HCT116 (cell line): Measurements from ENCODE around the gene PRLR. TPM values are rescaled to one million over a fixed set of nuclear protein-coding genes. Genes with fewer than 3 reads are reported as not detected.

ENCODE experiments used
- ATAC-seq: fragments of 200-7000 bp; cut with Tn5 transposase; 2 replicates; pipeline ENCODE4 v1.9.1; 2020; ENCODE audit warnings: mild to moderate bottlenecking, moderate library complexity
- BruUV-seq: library from RNA; stranded (reverse); fragments of 400-500 nt; replicated peaks from 2 replicates; lab custom pipeline; 2021; lab: Mats Ljungman, UMichigan
- CTCF ChIA-PET: fragments of 300-600 bp; sonication (Branson Sonifier 250); formaldehyde crosslinking; loops from one replicate; lab custom pipeline; 2021; ENCODE audit warnings: antibody characterized with exemption; lab: Charles Lee
- POLR2A ChIA-PET: fragments of 300-600, 350-600 bp; sonication (Branson Sonifier 250); formaldehyde crosslinking; loops from one replicate; lab custom pipeline; 2021; ENCODE audit warnings: antibody characterized with exemption; lab: Charles Lee
- RAD21 ChIA-PET, 2 experiments: fragments of 300-600 bp; sonication (Branson Sonifier 250); formaldehyde crosslinking; loops; one replicate each; lab custom pipeline; 2023; ENCODE audit warnings: low total read pairs in 2 of 2; ENCODE audit not compliant: uncharacterized antibody in 2 of 2, unreplicated experiment in 2 of 2, low non-redundant PET in 1 of 2; lab: Charles Lee
- DNase-seq: peaks from one replicate; pipeline ENCODE4 v3.0.0-alpha.2; 2010; ENCODE audit warnings: low read depth, low spot score
- H2AFZ ChIP-seq: fragments of 200-600 bp; shearing (Covaris generic), sonication (generic); 2 replicates; pipeline ENCODE4 v1.6.1; 2017; ENCODE audit warnings: low read depth, mixed run types, mixed read lengths, antibody characterized with exemption, low read length; ENCODE audit not compliant: poor library complexity, severe bottlenecking
- H3K27ac ChIP-seq: 2 replicates; pipeline ENCODE4 v1.5.1; 2012; ENCODE audit warnings: low read depth, low read length
- H3K27me3 ChIP-seq: fragments of 200-600 bp; sonication (generic); 2 replicates; pipeline ENCODE4 v1.6.1; 2016; ENCODE audit warnings: mixed run types, low read length, mixed read lengths; ENCODE audit not compliant: insufficient read depth
- H3K36me3 ChIP-seq, 2 experiments: fragments of 200-500 bp in 1 of 2; fragments of 200-600 bp in 1 of 2; sonication (Bioruptor generic) in 1 of 2; sonication (generic) in 1 of 2; 2 replicates each; pipeline versions ENCODE4 v1.5.1 to v1.6.1; 2014 to 2016; ENCODE audit warnings: low read length in 2 of 2, inconsistent platforms in 1 of 2, mixed read lengths in 1 of 2, mixed run types in 1 of 2; ENCODE audit not compliant: insufficient read depth in 2 of 2, control insufficient read depth in 1 of 2
- H3K4me1 ChIP-seq, 2 experiments: fragments of 200-600 bp in 1 of 2; sonication (generic) in 1 of 2; 2 replicates each; pipeline versions ENCODE4 v1.5.1 to v1.6.1; 2012 to 2017; ENCODE audit warnings: low read length in 2 of 2, inconsistent platforms in 1 of 2, mild to moderate bottlenecking in 1 of 2, mixed read lengths in 1 of 2, mixed run types in 1 of 2, moderate library complexity in 1 of 2; ENCODE audit not compliant: insufficient read depth in 2 of 2, control insufficient read depth in 1 of 2
- H3K4me2 ChIP-seq: fragments of 200-600 bp; sonication (generic); 2 replicates; pipeline ENCODE4 v1.6.1; 2017; ENCODE audit warnings: mixed run types, low read length, mixed read lengths
- H3K4me3 ChIP-seq, 2 experiments: fragments of 200-600 bp in 1 of 2; sonication (generic) in 1 of 2; replicated peaks in 1 of 2; 2 replicates each; pipeline ENCODE4 v1.5.1; 2011 to 2016; ENCODE audit warnings: low read length in 2 of 2, control low read depth in 1 of 2, low read depth in 1 of 2, mild to moderate bottlenecking in 1 of 2, mixed read lengths in 1 of 2, mixed run types in 1 of 2
- H3K79me2 ChIP-seq: fragments of 200-600 bp; sonication (generic); 2 replicates; pipeline ENCODE4 v1.6.1; 2017; ENCODE audit warnings: mild to moderate bottlenecking, mixed run types, low read length, moderate library complexity, mixed read lengths; ENCODE audit not compliant: insufficient read depth
- H3K9ac ChIP-seq: fragments of 200-600 bp; sonication (generic); 2 replicates; pipeline ENCODE4 v1.6.1; 2016; ENCODE audit warnings: low read length, mixed read lengths
- H3K9me2 ChIP-seq: fragments of 200-600 bp; sonication (generic), shearing (Covaris generic); 2 replicates; pipeline ENCODE4 v1.6.1; 2017; ENCODE audit warnings: mixed run types, mild to moderate bottlenecking, moderate library complexity; ENCODE audit not compliant: insufficient read depth
- H3K9me3 ChIP-seq, 2 experiments: fragments of 200-500 bp in 1 of 2; fragments of 200-600 bp in 1 of 2; sonication (Bioruptor generic) in 1 of 2; sonication (generic) in 1 of 2; 2 replicates each; pipeline ENCODE4 v1.6.1; 2014 to 2017; ENCODE audit warnings: low read length in 2 of 2, mixed read lengths in 2 of 2, inconsistent platforms in 1 of 2, low read depth in 1 of 2, mild to moderate bottlenecking in 1 of 2, mixed run types in 1 of 2, moderate library complexity in 1 of 2; ENCODE audit not compliant: control insufficient read depth in 1 of 2, insufficient read depth in 1 of 2
- H4K20me1 ChIP-seq: fragments of 200-600 bp; sonication (generic), shearing (Covaris generic); 2 replicates; pipeline ENCODE4 v1.6.1; 2017; ENCODE audit warnings: mixed run types, mild to moderate bottlenecking, moderate library complexity; ENCODE audit not compliant: insufficient read depth
- ATF3 ChIP-seq: IDR thresholded peaks from 2 replicates; pipeline ENCODE4 v1.6.1; 2012
- CEBPB ChIP-seq: IDR thresholded peaks from 2 replicates; pipeline ENCODE4 v1.6.1; 2012; ENCODE audit warnings: low read depth
- CTCF ChIP-seq, 3 experiments: fragments of 200-600 bp in 1 of 3; sonication (generic) in 1 of 3; IDR thresholded peaks in 2 of 3; conservative IDR thresholded peaks in 1 of 3; 2 replicates each; pipeline ENCODE4 v1.5.1; 2012 to 2017; ENCODE audit warnings: low read depth in 2 of 3, low read length in 2 of 3, antibody characterized with exemption in 1 of 3, borderline replicate concordance in 1 of 3, control low read depth in 1 of 3, mild to moderate bottlenecking in 1 of 3, mixed read lengths in 1 of 3, mixed run types in 1 of 3, moderate library complexity in 1 of 3; ENCODE audit not compliant: insufficient read depth in 1 of 3
- EZH2phosphoT487 ChIP-seq: fragments of 200-600 bp; IDR thresholded peaks from 2 replicates; pipeline ENCODE4 v1.6.1; 2018; ENCODE audit warnings: antibody characterized with exemption, borderline replicate concordance
- FOSL1 ChIP-seq: IDR thresholded peaks from 2 replicates; pipeline ENCODE4 v1.6.1; 2012; ENCODE audit warnings: low read depth
- MAX ChIP-seq: IDR thresholded peaks from 2 replicates; pipeline ENCODE4 v1.6.1; 2012
- REST ChIP-seq: IDR thresholded peaks from 2 replicates; pipeline ENCODE4 v1.6.1; 2012; ENCODE audit warnings: low read depth
- SP1 ChIP-seq: IDR thresholded peaks from 2 replicates; pipeline ENCODE4 v1.6.1; 2012; ENCODE audit warnings: low read depth
- intact Hi-C: fragments of 100-400 bp; cut with micrococcal nuclease; formaldehyde crosslinking; loops from 2 replicates; pipeline ENCODE4 v1.10.0; 2022
- total RNA-seq: library from RNA; stranded (reverse); gene quantifications from one replicate; pipeline ENCODE4 v1.2.1, GENCODE V29; 2021; ENCODE audit not compliant: unreplicated experiment

Gene PRLR
- total RNA-seq, 1 experiment from 2014 or later, result 0.10 TPM

DNA sequence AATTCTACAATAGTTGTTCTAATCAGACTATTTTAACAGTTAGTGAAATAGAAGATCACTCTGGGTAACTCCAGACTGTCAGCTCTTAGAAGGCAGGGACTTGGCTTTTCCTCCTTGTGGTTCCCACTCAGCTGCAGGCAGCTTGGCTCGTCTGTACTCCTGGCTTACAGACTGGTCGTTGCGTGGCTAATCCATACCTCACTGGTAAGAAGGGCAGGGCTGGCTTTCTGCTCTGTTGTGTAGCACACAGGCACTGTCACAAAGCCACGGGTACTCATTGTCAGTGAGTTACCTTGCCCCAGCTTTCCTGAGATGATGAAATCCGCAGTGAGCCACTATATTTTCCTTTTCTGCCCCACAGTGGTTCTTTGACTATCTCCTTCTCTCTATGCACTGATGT lies 1.8 kb upstream of the PRLR start:
- H3K4me1 ChIP-seq, result no peaks in the 10 kb centered on the region
- peaks cover 11% of the 10 kb centered on the region; the same call in 1 of the 2 replicates for H3K27me3 ChIP-seq
- no peaks in the 10 kb centered on the region for H3K9me2 ChIP-seq
- no peak overlapping the region for H3K4me3 ChIP-seq
- POLR2A ChIA-PET, result no interaction called here
- RAD21 ChIA-PET, result no interaction called here
- no peaks in the 10 kb centered on the region for H3K79me2 ChIP-seq
- ATAC-seq (no peak), DNase-seq (no peak)
- H2AFZ ChIP-seq, result no peak overlapping the region
- no peaks in the 10 kb centered on the region for H3K36me3 ChIP-seq
- H3K9me3 ChIP-seq, result no peaks in the 10 kb centered on the region
- H3K27ac ChIP-seq, result no peak overlapping the region
- CTCF ChIA-PET, result no interaction called here
- TF ChIP-seq CTCF (IDR thresholded peaks at IDR 0.05 in 2 of 3, conservative IDR thresholded peaks at IDR 0.05 in 1 of 3; ENCODE audit: borderline replicate concordance in 1 of 3, insufficient read depth in 1 of 3, low read depth in 2 of 3, low read length in 2 of 3), result no peak
- no TSS peak for BruUV-seq
- intact Hi-C loops, result no loop called here
- H4K20me1 ChIP-seq, result no peaks in the 10 kb centered on the region
- no peak overlapping the region for H3K4me2 ChIP-seq
- no peak overlapping the region for H3K9ac ChIP-seq

GRCh38 chr5:35229076-35230037 lies 930 bp downstream of the PRLR start:
- no TSS peak for BruUV-seq
- DNase-seq, result no peak
- H2AFZ ChIP-seq, result no peak overlapping the region
- no peaks in the 10 kb centered on the region for H3K79me2 ChIP-seq
- no peaks in the 10 kb centered on the region for H3K36me3 ChIP-seq
- no peak overlapping the region for H3K9ac ChIP-seq
- H3K4me1 ChIP-seq, result no peaks in the 10 kb centered on the region
- no peak overlapping the region for H3K27ac ChIP-seq
- H3K4me2 ChIP-seq, result no peak overlapping the region
- RAD21 ChIA-PET, result no interaction called here
- peaks cover 15% of the 10 kb centered on the region for H3K27me3 ChIP-seq
- intact Hi-C loops, result no loop called here
- CTCF ChIA-PET, result no interaction called here
- POLR2A ChIA-PET, result no interaction called here
- ATAC-seq, result no peak
- H3K4me3 ChIP-seq, result no peak overlapping the region
- H3K9me3 ChIP-seq, result no peaks in the 10 kb centered on the region
- no peaks in the 10 kb centered on the region for H4K20me1 ChIP-seq
- H3K9me2 ChIP-seq, result no peaks in the 10 kb centered on the region
- TF ChIP-seq FOSL1 (no peak), EZH2phosphoT487 (no peak), CTCF (IDR thresholded peaks at IDR 0.05 in 2 of 3, conservative IDR thresholded peaks at IDR 0.05 in 1 of 3; ENCODE audit: borderline replicate concordance in 1 of 3, insufficient read depth in 1 of 3, low read depth in 2 of 3, low read length in 2 of 3) (no peak), ATF3 (no peak), SP1 (no peak), REST (no peak), MAX (no peak), CEBPB (no peak)
